ENCODE data around the gene COL2A1.

Gene COL2A1

DNA sequence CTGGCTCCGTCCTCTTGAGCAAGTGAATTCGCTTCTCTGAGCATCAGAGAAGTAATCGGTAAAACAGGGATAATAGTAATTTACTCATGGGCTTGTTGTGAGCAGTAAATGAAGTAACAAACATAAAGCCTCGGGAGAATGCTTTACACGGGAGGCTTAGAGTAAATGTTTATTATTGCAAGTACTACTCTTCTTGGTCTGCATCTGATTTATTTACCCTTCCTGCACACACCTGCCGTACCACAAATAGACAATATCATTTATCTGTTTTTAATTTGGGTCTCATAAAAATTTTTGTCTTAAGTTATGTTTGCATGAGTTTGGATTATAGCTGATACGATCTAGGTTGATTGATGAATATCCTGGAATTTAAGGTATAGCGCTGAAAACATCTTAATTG lies 7.8 kb upstream of the COL2A1 start:
- no peak for DNase-seq (ENCODE audit: low spot score)

DNA sequence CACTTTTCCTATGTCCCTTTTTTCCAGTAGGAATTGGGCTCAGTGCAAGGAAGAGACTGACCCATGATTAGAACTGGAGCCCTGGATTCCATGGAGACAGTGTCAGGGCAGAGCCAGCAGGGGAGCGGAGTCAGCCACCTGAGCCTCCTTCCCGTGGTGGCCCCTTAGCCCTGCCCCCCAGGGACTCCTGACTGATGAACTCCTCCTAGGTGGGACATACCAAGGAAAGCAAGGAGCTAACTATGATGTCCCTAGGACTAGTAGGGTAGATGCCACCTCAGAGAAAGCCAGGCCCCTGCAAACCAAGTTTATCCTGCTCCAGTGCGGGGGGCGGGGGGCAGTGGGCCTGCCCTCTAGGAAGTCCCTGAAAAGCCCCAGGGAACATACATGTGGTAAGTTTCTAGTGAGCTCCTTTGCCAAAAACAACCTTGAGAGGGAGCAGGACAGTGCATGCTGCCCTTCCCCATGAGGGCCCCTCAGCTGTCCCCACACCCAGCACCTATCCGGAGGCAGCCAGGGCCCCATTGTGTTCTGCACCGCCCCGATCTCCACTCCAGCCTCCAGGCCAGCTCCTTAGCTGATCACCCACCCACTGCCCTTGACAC lies 6.2 kb upstream of the COL2A1 start:
- DNase-seq (ENCODE audit: low spot score) = no peak

GRCh38 chr12:48009471-48009870 lies 5.2 kb upstream of the COL2A1 start:
- DNase-seq (ENCODE audit: low spot score) = no peak

- no peak for DNase-seq (ENCODE audit: low spot score)
Measured at GRCh38 chr12:48008950-48009349, 4.7 kb upstream of the COL2A1 start.

DNA sequence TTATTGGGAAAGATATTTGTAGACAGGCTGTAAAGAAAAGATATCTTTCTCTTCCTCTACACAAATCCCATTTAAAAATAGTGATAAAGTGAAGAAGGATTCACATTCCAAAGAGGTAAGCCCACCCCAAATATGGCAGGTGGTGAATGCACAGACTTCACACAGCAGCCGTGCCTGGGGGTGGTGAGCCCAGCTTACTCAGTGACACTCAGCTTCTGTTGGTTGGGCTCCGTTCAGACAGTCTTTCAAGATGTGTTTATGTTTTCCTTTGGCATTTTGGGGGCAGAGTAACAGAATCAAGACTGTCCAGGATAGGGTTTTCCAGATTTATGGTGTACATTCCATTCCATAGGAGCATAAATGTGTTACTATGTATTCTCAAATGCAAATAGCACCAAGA lies 4.1 kb upstream of the COL2A1 start:
- no peak for DNase-seq (ENCODE audit: low spot score)

DNA sequence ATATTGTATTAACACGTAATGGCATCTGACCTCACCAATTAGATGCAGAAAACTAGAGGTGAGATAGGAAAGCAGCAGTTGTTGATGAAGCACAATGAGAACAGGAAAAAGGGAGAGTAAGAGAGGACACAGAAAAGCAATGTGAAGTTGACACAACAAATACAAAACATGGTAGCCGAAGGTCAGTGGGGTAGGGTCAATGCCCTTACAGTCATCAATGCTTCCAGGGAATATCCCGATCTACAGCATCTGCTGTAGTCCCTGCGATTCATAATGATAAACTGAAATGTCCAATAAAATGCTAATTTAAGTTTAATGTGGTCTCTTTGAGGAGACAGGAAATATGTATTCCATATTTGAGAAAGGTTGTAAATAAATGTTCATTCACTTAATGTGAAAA lies 2.9 kb upstream of the COL2A1 start:
- DNase-seq (ENCODE audit: low spot score) = no peak

- DNase-seq (ENCODE audit: low spot score) = no peak
Measured at GRCh38 chr12:48005750-48006021, 1.4 kb upstream of the COL2A1 start.

GRCh38 chr12:48005001-48005749 lies 899 bp upstream of the COL2A1 start:
- DNase-seq (ENCODE audit: low spot score) = peak; percentile 51

GRCh38 chr12:48003226-48004052 lies 837 bp downstream of the COL2A1 start:
- DNase-seq (ENCODE audit: low spot score) = no peak

DNA sequence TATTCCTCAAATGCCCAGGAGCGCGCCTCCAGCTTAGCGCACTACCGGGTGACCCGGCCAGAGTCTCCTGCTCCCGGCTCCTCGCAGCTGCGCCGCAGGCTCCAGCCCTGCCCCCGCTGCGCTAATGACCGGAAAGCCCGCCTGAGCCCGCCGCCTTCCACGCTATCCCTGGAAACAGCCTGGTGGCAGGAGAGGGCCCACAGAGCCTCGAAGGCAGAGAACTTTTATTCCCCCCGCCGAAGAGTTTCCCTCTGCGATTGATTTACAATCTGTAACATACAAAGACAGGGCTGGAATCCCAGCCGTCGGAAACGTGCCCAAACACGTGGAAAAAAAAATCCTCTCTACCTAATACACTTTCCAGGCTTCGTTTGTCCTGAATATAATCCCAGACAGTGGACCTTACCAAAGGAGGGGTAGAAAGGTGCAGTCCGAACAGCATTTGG lies 1.5 kb downstream of the COL2A1 start:
- no peak for DNase-seq (ENCODE audit: low spot score)

GRCh38 chr12:48002414-48002730 lies 1.9 kb downstream of the COL2A1 start:
- DNase-seq (ENCODE audit: low spot score) = no peak

DNA sequence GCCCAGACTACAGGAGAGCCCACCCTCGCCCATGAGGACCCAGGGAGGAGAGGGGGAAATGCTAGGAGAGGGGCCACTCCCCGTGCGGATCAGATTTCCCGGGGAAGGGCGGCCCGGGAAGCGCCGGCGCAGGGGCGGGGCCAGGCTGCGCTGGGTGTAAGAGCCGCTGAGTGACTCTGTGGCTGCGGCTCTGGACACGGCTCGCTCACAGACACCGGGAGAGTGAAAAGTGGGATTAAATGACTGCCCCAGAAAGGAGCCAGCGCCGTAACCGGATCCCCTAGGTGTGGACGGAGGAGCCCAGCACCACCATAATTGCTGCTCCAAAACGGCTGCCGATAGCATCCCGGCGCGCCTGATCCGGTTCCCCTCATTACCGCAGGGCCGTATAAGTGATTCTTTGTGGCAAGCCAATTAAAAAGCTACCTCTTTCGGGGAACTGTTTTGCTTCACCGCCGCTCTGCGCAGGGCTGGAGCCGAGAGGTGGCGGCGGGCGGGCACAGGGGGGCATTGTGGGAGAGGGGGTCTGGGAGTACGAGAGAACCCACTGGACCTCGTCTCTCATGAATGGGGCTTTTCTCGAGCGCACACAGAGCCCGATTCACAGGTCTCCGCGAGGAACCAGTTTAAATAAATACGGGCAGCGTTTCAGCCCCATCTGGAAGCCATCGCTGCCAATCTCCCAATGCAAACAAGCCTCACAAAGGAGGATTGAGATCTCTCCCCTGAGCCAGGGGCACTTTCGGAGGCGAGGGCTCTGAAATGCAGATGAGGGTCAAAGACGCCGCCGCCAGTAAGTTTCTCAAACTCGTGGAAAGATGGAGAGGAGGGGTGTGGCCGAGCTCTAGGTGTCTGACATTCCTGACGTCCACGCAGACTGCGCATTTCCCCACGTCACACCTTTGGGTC lies 2.5 kb downstream of the COL2A1 start:
- DNase-seq (ENCODE audit: low spot score) = peak; percentile 87

GRCh38 chr12:48000878-48001504 lies 3.3 kb downstream of the COL2A1 start:
- DNase-seq (ENCODE audit: low spot score) = peak; percentile 69

- DNase-seq (ENCODE audit: low spot score) = no peak
Measured at GRCh38 chr12:47999816-48000215, 4.5 kb downstream of the COL2A1 start.

DNA sequence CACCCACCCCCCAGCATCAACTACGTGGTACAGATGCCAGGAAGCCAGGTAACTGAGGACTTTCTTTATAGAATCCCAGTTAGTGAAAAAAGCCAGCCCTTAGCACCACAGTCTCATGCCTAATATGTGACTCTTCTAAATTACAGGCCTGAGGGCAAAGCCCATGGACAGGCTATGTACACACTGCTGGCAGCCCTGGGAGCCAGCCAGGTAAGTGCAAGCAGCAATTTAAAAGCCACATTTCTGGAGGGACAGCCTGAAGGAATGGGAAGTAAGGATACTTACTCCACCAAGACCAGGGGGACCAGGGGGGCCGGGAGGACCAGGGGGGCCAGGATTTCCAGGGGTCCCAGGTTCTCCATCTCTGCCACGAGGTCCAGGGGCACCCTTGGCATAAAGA lies 7.0 kb downstream of the COL2A1 start:
- DNase-seq (ENCODE audit: low spot score) = no peak

DNA sequence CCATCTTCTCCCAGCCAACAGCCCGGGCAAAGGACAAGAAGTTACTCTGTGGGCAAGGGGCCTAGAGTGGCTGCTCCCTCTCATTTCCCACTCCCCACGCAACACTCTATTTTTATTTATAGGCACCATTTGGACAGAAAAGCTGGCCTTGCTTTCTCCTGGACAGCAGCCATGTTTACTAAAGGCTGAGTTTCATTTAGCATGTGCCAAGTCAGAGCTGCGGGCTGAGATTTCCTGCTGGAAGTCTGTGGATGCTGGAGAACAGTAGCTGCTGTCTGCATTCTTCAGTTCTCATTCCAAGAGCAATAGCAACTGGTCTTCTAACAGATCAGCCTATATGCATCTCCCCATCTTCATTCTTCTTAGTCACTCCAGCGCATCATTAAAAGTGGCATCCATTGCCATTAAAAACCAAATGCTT lies 8.3 kb downstream of the COL2A1 start:
- DNase-seq (ENCODE audit: low spot score) = no peak

- DNase-seq (ENCODE audit: low spot score) = no peak
Measured at GRCh38 chr12:47993491-47993890, 10.8 kb downstream of the COL2A1 start.

DNA sequence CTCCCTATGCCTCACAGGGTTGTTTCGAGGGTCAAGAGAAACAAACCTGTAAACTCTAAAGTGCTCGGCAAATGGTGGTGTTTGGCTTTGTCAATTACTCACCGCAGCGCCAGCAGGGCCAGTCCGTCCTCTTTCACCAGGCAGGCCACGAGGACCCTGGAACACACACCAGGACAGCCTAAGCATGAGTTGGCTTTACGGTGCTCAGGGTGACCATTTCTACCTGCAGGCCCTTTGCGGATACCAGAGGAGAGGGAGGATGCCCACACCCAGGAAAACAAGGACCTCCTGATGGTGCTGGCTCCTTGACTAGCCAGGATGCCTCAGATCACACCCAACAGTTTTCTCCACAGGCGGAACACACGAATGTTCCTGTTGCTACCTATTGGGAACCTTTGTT lies 11.5 kb downstream of the COL2A1 start:
- no peak for DNase-seq (ENCODE audit: low spot score)

GRCh38 chr12:47991106-47992061 lies 12.9 kb downstream of the COL2A1 start:
- DNase-seq (ENCODE audit: low spot score) = no peak

DNA sequence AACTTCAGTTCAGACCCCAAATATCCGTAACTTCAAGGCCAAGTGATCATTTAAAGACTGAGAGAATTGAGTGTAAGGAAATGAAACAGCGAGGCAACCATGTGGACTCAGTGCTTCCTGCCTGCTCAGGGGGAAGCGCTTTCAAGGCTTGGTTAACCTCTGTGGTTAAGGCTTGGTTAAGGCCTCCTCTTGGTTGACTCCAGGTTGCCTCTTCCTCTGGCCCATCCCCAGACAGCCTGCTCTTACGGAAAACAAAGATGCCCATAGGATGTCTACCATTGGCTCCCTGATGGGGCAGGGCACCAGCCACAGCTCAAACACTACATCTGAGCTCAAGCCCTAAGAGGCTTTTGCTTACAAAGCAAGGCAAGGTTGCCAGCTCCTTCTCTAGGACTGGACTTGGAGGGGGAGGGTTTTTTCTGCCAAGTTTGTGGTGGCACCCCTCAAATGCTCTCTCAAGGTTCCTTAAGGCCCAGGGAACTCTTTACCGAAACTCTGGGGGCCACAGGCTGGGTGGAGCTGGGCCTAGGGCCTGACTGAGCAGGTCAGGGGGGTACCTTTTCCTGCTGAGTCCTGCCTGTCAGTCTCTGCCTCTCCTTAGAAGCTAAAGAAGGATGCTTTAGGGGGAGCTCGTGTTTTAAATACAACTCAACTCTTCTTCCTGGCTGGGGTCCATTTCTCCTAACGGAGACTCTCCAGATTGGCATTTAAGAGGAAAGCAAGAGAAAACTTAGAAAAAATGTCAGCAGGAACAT lies 13.7 kb downstream of the COL2A1 start:
- no peak for DNase-seq (ENCODE audit: low spot score)

Data from iPS-NIHi11 (cell line).